Measurements from ENCODE around the gene CLMN. TPM values are rescaled to one million over a fixed set of nuclear protein-coding genes. Genes with fewer than 3 reads are reported as not detected.

The CLMN gene
- total and polyA plus RNA-seq, 2 of the 4 experiments (the other 2 are of a cell fraction): 0.10 to 0.18 TPM

- dilution Hi-C loops (cut with HindIII; ENCODE audit: low sequenced_read_pairs, unreplicated experiment) (no loop called here), intact Hi-C loops (cut with micrococcal nuclease) (no loop called here), in situ Hi-C loops (cut with MboI; ENCODE audit: low sequenced_read_pairs) (no loop called here)
- H3K9me1 ChIP-seq (ENCODE audit: insufficient read depth, low read length): no peaks in the 10 kb centered on the region
- no peak overlapping the region for H4K91ac ChIP-seq (ENCODE audit: insufficient read depth, low read depth, low read length)
- no peaks in the 10 kb centered on the region for H4K20me1 ChIP-seq (ENCODE audit: insufficient read depth, low read length)
- no peaks in the 10 kb centered on the region for H3K79me1 ChIP-seq (ENCODE audit: low read depth in 1 of 2, low read length in 2 of 2)
- no peak overlapping the region for H4K8ac ChIP-seq (ENCODE audit: low read depth in 2 of 2, low read length in 2 of 2)
- no peaks in the 10 kb centered on the region for H3K27me3 ChIP-seq (ENCODE audit: control insufficient read depth, insufficient read depth, low read length)
- ChIA-PET POLR2A (ENCODE audit: unreplicated experiment) (no interaction called here), CTCF (no interaction called here)
- H3K4ac ChIP-seq (ENCODE audit: low read depth, low read length): no peak overlapping the region
- no peak overlapping the region for H3K56ac ChIP-seq (ENCODE audit: extremely low read depth, insufficient read depth, low read length)
- no peak overlapping the region for H2BK120ac ChIP-seq (ENCODE audit: low read depth, low read length)
- no peak overlapping the region for H2AFZ ChIP-seq (replicated peaks; ENCODE audit: low read length, poor library complexity)
- no peak overlapping the region for H3K9ac ChIP-seq (ENCODE audit: low read depth, low read length)
- no peak overlapping the region for H3K18ac ChIP-seq (ENCODE audit: low read depth, low read length)
- no peak overlapping the region for H3K23ac ChIP-seq (ENCODE audit: low read depth, low read length)
- no peak overlapping the region for H3K14ac ChIP-seq (replicated peaks; ENCODE audit: low read depth, low read length)
- H3K9me3 ChIP-seq (ENCODE audit: control insufficient read depth, insufficient read depth, low read length): no peaks in the 10 kb centered on the region; the same call in 1 of the 2 replicates
- TF ChIP-seq, protein P1, sequence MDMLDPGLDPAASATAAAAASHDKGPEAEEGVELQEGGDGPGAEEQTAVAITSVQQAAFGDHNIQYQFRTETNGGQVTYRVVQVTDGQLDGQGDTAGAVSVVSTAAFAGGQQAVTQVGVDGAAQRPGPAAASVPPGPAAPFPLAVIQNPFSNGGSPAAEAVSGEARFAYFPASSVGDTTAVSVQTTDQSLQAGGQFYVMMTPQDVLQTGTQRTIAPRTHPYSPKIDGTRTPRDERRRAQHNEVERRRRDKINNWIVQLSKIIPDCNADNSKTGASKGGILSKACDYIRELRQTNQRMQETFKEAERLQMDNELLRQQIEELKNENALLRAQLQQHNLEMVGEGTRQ (IDR thresholded peaks at IDR 0.05; ENCODE audit: low read depth, low read length): no peak
- TF ChIP-seq NFE2L2 (IDR thresholded peaks at IDR 0.05; ENCODE audit: low read depth, low read length): no peak
- no peak overlapping the region for H2AK5ac ChIP-seq (ENCODE audit: low read depth, low read length)
- H3K36me3 ChIP-seq (ENCODE audit: control insufficient read depth, insufficient read depth, low read length): no peaks in the 10 kb centered on the region
- no peak overlapping the region for H3K27ac ChIP-seq (ENCODE audit: insufficient read depth, low read length)
- no peak overlapping the region for H2AK9ac ChIP-seq (replicated peaks; ENCODE audit: low read depth, low read length, poor library complexity)
- no peak for DNase-seq
- no peak overlapping the region for H4K5ac ChIP-seq (ENCODE audit: low read depth, low read length)
- H3K4me2 ChIP-seq (ENCODE audit: low read depth, low read length): no peak overlapping the region
- ATAC-seq (ENCODE audit: low read depth): no peak
- no peaks in the 10 kb centered on the region for H3K4me1 ChIP-seq (ENCODE audit: control insufficient read depth, insufficient read depth, low read length)
- no CpG with 5 or more reads among the region's 3 CpGs for WGBS, 2 experiments (ENCODE audit: extremely low coverage in 2 of 2, insufficient read length in 1 of 2)
- BruUV-seq (replicated peaks): no TSS peak
- H2BK20ac ChIP-seq (ENCODE audit: low read depth, low read length): no peak overlapping the region
- H2BK5ac ChIP-seq (ENCODE audit: low read depth, low read length, poor library complexity, severe bottlenecking): no peak overlapping the region
- no peak overlapping the region for H3K4me3 ChIP-seq (ENCODE audit: insufficient read depth, low read depth, low read length)
- no peak overlapping the region for H2BK15ac ChIP-seq (ENCODE audit: low read depth, low read length)
Measured at GRCh38 chr14:95256776-95257060, 63.0 kb downstream of the CLMN start.

Data from IMR-90 (cell line).